22Rv1 (cell line): Measurements from ENCODE around the gene ATXN1.

Experiments used
- H3K27ac ChIP-seq: fragments of 450-650 bp; 2 replicates; pipeline ENCODE4 v1.5.1; 2017
- ZFX ChIP-seq: fragments of 450-650 bp; IDR thresholded peaks from 2 replicates; pipeline ENCODE4 v1.6.1; 2017; ENCODE audit warnings: antibody characterized with exemption, borderline replicate concordance
- TF ChIP-seq, protein P1 (sequence below): fragments of 450-650 bp; IDR thresholded peaks from 2 replicates; pipeline ENCODE4 v1.5.1; 2017; ENCODE audit warnings: mild to moderate bottlenecking

Gene ATXN1

GRCh38 chr6:16473908-16474771, 287.1 kb downstream of the ATXN1 start:
- H3K27ac ChIP-seq, result no peak overlapping the region
- TF ChIP-seq ZFX, result no peak
- TF ChIP-seq, protein P1, sequence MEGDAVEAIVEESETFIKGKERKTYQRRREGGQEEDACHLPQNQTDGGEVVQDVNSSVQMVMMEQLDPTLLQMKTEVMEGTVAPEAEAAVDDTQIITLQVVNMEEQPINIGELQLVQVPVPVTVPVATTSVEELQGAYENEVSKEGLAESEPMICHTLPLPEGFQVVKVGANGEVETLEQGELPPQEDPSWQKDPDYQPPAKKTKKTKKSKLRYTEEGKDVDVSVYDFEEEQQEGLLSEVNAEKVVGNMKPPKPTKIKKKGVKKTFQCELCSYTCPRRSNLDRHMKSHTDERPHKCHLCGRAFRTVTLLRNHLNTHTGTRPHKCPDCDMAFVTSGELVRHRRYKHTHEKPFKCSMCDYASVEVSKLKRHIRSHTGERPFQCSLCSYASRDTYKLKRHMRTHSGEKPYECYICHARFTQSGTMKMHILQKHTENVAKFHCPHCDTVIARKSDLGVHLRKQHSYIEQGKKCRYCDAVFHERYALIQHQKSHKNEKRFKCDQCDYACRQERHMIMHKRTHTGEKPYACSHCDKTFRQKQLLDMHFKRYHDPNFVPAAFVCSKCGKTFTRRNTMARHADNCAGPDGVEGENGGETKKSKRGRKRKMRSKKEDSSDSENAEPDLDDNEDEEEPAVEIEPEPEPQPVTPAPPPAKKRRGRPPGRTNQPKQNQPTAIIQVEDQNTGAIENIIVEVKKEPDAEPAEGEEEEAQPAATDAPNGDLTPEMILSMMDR, result no peak

- H3K27ac ChIP-seq, result no peak overlapping the region
- TF ChIP-seq ZFX, result no peak
- TF ChIP-seq, protein P1, result no peak
Measured at GRCh38 chr6:16473184-16473907, 287.9 kb downstream of the ATXN1 start.

DNA sequence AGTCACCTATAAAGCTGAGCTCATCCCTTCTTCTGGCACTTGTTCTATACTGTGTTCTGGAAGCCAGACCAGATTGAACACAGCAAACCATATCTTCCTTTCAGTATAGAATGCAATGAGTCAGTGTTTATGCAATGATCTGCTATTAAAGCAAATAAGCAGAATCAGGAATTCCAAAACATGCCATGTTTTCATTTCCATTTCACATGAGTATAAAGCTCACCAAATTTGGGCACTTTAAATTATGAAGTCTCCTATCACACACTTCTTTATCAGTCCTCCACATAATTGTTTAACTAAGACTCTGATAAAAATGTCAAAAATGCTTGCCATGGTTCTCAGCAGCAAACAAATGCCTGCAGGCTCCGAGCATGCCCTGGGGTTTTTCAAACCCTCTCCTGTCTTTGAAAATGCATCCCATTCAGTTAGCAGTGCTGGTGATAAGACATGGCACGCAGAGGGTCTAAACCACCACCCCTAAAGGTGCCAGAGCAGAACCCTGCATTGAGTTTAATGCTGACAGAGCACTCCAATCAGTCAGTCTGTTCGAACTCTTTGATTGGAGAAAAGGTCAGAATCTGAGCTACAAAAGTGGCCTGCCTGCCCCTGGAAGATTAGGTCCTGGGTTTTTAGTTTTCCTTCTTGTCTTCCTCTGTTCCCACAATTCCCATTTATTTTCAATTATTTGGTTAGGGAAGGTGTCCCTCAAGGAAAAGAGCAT, 288.8 kb downstream of the ATXN1 start:
- no peak overlapping the region for H3K27ac ChIP-seq
- TF ChIP-seq ZFX, result no peak
- TF ChIP-seq, protein P1, result no peak

- H3K27ac ChIP-seq, result no peak overlapping the region
- no peak for TF ChIP-seq ZFX
- TF ChIP-seq, protein P1, result no peak
Measured at GRCh38 chr6:16471910-16472297, 289.4 kb downstream of the ATXN1 start.

DNA sequence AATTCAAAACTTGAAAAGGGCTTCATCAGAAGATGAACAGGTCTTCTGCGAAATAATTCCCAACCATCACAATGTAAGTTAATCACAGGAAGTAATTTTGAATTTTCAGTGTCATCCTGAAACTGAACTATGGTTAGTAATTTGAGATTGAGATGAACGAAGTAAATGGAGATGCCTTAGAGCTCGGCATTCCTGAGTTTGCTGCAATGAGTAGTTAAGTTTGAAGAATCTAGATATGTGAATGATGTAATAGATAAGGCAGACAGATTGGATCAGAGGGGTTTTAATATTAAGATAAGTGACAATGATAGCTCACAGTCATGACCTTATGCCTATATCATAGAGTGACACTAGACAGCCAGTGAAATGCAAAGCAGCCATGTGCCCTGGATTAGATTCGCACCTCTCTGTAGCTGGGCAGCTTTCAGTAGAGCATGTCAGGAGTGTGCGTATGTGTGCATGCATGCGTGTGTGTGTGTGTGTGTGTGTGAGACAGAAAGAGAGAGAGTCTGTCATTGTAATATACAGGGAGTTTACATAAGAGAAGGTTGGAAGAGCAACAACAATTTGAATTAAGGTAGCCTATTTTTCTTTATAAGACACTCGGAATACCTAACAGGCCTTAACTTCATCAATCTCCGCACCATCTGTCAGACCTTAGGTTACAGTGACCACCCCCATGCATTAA, 289.9 kb downstream of the ATXN1 start:
- no peak overlapping the region for H3K27ac ChIP-seq
- TF ChIP-seq, protein P1, result no peak
- no peak for TF ChIP-seq ZFX

GRCh38 chr6:16470502-16471221, 290.6 kb downstream of the ATXN1 start:
- H3K27ac ChIP-seq, result no peak overlapping the region
- no peak for TF ChIP-seq ZFX
- TF ChIP-seq, protein P1, result no peak
